ENCODE data around the gene MC1R. TPM values are rescaled to one million over a fixed set of nuclear protein-coding genes. Genes with fewer than 3 reads are reported as not detected.

MC1R gene
- total and polyA plus RNA-seq, 2 of the 8 experiments (the other 6 are each of a cell fraction or from before 2014, with no cell fraction given) = 2.2 to 2.9 TPM

DNA sequence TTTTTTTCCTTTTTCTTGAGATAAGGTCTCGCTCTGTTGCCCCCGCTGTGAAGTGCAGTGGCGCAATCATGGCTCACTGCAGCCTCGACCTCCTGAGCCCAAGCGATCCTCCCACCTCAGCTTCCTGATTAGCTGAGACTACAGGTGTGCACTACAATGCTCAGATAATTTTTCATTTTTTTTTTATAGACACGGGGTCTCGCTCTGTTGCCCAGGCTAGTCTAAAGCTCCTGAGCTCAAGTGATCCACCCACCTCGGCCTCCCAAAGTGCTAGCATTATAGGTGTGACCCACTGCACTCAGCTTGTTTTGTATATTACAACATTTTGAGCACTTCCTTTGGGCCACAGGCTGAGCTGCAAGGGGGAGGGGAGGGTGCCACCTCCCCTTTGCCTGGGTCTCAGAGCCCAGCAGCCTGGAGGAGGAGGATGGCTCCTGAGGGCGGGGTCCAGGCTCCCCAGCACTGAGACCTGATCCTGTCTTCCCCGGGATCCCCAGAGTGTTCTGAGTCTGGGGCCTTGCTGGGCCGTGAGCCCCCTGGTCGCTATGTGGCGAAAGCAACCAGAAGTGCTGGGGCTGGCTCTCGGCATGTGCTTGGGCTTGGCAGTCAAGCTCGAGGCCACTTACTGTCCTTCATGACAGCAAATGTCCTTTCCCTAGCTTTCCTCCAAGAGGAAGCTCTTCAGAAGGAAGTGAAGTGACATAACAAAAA is 38.0 kb downstream of the MC1R start (continued):
- TF ChIP-seq, protein P1, sequence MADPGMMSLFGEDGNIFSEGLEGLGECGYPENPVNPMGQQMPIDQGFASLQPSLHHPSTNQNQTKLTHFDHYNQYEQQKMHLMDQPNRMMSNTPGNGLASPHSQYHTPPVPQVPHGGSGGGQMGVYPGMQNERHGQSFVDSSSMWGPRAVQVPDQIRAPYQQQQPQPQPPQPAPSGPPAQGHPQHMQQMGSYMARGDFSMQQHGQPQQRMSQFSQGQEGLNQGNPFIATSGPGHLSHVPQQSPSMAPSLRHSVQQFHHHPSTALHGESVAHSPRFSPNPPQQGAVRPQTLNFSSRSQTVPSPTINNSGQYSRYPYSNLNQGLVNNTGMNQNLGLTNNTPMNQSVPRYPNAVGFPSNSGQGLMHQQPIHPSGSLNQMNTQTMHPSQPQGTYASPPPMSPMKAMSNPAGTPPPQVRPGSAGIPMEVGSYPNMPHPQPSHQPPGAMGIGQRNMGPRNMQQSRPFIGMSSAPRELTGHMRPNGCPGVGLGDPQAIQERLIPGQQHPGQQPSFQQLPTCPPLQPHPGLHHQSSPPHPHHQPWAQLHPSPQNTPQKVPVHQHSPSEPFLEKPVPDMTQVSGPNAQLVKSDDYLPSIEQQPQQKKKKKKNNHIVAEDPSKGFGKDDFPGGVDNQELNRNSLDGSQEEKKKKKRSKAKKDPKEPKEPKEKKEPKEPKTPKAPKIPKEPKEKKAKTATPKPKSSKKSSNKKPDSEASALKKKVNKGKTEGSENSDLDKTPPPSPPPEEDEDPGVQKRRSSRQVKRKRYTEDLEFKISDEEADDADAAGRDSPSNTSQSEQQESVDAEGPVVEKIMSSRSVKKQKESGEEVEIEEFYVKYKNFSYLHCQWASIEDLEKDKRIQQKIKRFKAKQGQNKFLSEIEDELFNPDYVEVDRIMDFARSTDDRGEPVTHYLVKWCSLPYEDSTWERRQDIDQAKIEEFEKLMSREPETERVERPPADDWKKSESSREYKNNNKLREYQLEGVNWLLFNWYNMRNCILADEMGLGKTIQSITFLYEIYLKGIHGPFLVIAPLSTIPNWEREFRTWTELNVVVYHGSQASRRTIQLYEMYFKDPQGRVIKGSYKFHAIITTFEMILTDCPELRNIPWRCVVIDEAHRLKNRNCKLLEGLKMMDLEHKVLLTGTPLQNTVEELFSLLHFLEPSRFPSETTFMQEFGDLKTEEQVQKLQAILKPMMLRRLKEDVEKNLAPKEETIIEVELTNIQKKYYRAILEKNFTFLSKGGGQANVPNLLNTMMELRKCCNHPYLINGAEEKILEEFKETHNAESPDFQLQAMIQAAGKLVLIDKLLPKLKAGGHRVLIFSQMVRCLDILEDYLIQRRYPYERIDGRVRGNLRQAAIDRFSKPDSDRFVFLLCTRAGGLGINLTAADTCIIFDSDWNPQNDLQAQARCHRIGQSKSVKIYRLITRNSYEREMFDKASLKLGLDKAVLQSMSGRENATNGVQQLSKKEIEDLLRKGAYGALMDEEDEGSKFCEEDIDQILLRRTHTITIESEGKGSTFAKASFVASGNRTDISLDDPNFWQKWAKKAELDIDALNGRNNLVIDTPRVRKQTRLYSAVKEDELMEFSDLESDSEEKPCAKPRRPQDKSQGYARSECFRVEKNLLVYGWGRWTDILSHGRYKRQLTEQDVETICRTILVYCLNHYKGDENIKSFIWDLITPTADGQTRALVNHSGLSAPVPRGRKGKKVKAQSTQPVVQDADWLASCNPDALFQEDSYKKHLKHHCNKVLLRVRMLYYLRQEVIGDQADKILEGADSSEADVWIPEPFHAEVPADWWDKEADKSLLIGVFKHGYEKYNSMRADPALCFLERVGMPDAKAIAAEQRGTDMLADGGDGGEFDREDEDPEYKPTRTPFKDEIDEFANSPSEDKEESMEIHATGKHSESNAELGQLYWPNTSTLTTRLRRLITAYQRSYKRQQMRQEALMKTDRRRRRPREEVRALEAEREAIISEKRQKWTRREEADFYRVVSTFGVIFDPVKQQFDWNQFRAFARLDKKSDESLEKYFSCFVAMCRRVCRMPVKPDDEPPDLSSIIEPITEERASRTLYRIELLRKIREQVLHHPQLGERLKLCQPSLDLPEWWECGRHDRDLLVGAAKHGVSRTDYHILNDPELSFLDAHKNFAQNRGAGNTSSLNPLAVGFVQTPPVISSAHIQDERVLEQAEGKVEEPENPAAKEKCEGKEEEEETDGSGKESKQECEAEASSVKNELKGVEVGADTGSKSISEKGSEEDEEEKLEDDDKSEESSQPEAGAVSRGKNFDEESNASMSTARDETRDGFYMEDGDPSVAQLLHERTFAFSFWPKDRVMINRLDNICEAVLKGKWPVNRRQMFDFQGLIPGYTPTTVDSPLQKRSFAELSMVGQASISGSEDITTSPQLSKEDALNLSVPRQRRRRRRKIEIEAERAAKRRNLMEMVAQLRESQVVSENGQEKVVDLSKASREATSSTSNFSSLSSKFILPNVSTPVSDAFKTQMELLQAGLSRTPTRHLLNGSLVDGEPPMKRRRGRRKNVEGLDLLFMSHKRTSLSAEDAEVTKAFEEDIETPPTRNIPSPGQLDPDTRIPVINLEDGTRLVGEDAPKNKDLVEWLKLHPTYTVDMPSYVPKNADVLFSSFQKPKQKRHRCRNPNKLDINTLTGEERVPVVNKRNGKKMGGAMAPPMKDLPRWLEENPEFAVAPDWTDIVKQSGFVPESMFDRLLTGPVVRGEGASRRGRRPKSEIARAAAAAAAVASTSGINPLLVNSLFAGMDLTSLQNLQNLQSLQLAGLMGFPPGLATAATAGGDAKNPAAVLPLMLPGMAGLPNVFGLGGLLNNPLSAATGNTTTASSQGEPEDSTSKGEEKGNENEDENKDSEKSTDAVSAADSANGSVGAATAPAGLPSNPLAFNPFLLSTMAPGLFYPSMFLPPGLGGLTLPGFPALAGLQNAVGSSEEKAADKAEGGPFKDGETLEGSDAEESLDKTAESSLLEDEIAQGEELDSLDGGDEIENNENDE (IDR thresholded peaks at IDR 0.05; ENCODE audit: insufficient replicate concordance, low read length) = no peak
- no peak for TF ChIP-seq CBX5 (IDR thresholded peaks at IDR 0.05; ENCODE audit: low read depth, low read length)
- no peak for TF ChIP-seq TEAD4 (IDR thresholded peaks at IDR 0.05; ENCODE audit: low read depth, low read length)
- TF ChIP-seq POLR2A (IDR thresholded peaks at IDR 0.05; ENCODE audit: control extremely low read depth in 1 of 2, low read depth in 2 of 2, low read length in 2 of 2) = no peak
- TF ChIP-seq, protein P2, sequence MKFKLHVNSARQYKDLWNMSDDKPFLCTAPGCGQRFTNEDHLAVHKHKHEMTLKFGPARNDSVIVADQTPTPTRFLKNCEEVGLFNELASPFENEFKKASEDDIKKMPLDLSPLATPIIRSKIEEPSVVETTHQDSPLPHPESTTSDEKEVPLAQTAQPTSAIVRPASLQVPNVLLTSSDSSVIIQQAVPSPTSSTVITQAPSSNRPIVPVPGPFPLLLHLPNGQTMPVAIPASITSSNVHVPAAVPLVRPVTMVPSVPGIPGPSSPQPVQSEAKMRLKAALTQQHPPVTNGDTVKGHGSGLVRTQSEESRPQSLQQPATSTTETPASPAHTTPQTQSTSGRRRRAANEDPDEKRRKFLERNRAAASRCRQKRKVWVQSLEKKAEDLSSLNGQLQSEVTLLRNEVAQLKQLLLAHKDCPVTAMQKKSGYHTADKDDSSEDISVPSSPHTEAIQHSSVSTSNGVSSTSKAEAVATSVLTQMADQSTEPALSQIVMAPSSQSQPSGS (IDR thresholded peaks at IDR 0.05; ENCODE audit: low read length) = no peak
- no peak for TF ChIP-seq FOSL1 (IDR thresholded peaks at IDR 0.05; ENCODE audit: insufficient read depth, low read depth, low read length)
- TF ChIP-seq, protein P3, sequence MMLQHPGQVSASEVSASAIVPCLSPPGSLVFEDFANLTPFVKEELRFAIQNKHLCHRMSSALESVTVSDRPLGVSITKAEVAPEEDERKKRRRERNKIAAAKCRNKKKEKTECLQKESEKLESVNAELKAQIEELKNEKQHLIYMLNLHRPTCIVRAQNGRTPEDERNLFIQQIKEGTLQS (IDR thresholded peaks at IDR 0.05; ENCODE audit: insufficient read depth, low read depth, low read length) = no peak
- TF ChIP-seq CTBP2 (IDR thresholded peaks at IDR 0.05; ENCODE audit: borderline replicate concordance, insufficient read depth, insufficient read length, low read length) = no peak
